GM12864 (cell line): ENCODE measurements around the gene TRIM5.
A peak's percentile ranks its signal among the peaks of the same experiment; 100 is the strongest.
"Not testable (repeated sequence)": the region's sequence is repeated elsewhere in the genome, so short reads cannot be mapped to it uniquely, and the experiment has no call there.

ENCODE experiments used
- DNase-seq: peaks from one replicate; pipeline ENCODE4 v3.0.0-alpha.2; 2011; ENCODE audit warnings: low read depth
- H3K4me3 ChIP-seq: 2 replicates; pipeline ENCODE4 v1.5.1; 2011; ENCODE audit warnings: mild to moderate bottlenecking, low read depth, low read length, control low read depth
- TF ChIP-seq, protein P1 (sequence below): IDR thresholded peaks from 2 replicates; pipeline ENCODE4 v1.5.1; 2011; ENCODE audit warnings: low read depth, mild to moderate bottlenecking, moderate library complexity, low read length, control low read depth, inconsistent platforms; ENCODE audit errors: missing control alignments

Gene TRIM5

GRCh38 chr11:5695580-5695979 lies 10.7 kb upstream of the TRIM5 start:
- TF ChIP-seq, protein P1, sequence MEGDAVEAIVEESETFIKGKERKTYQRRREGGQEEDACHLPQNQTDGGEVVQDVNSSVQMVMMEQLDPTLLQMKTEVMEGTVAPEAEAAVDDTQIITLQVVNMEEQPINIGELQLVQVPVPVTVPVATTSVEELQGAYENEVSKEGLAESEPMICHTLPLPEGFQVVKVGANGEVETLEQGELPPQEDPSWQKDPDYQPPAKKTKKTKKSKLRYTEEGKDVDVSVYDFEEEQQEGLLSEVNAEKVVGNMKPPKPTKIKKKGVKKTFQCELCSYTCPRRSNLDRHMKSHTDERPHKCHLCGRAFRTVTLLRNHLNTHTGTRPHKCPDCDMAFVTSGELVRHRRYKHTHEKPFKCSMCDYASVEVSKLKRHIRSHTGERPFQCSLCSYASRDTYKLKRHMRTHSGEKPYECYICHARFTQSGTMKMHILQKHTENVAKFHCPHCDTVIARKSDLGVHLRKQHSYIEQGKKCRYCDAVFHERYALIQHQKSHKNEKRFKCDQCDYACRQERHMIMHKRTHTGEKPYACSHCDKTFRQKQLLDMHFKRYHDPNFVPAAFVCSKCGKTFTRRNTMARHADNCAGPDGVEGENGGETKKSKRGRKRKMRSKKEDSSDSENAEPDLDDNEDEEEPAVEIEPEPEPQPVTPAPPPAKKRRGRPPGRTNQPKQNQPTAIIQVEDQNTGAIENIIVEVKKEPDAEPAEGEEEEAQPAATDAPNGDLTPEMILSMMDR: no peak
- no peak overlapping the region for H3K4me3 ChIP-seq
- no peak for DNase-seq

DNA sequence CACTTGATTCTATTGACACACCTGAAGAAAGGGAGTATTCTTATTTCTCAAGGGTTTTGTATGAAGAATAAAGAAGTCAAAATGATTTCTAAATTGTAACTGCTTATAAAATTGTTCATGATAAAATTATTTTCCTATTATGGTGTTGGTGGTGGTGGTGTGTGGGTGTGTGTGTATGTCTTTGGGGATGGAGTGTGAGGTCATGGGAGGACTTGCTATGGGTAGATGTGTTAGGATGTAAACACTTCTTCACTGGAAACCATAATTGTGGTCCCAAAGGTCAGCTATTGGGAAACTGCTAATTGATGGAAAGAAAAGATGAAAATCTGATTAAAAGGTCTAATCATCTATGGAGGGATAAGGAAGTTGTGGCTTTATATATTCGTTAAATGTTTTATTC lies 9.8 kb upstream of the TRIM5 start:
- TF ChIP-seq, protein P1: no peak
- DNase-seq: no peak

GRCh38 chr11:5691964-5692361 lies 7.1 kb upstream of the TRIM5 start:
- DNase-seq: no peak
- peak overlapping the region; percentile 62; the same call in 1 of the 2 replicates for H3K4me3 ChIP-seq
- TF ChIP-seq, protein P1: no peak

More for the DNA sequence above, 9.8 kb upstream of the TRIM5 start:
- H3K4me3 ChIP-seq: no peak overlapping the region

DNA sequence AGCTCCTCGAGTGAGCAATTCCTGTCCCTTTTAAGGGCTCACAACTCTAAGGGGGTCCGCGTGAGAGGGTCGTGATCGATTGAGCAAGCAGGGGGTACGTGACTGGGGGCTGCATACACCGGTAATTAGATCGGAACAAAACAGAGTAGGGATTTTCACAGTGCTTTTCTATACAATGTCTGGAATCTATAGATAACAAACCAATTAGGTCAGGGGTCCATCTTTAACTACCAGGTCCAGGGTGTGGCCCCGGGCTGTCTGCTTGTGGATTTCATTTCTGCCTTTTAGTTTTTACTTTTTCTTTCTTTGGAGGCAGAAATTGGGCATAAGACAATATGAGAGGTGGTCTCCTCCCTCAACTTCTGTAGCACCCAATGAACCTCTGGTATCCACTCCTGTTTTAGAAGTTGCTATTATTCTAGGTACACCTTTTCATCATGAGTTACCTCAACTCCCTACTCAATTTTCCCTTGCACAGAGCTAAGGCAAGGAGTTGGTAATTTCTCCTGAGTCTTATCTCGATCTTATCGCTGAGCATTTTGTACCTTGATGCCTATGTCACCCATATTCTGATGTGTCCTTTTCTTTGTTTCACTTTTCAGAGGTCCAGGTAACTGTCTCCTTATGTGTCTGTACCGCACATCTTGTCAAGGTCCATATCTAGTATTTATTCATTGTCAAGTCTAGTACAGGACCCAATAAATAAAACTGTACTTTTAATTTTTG lies 6.5 kb upstream of the TRIM5 start:
- not testable (repeated sequence) for DNase-seq
- H3K4me3 ChIP-seq: peak overlapping the region; percentile 62

GRCh38 chr11:5690736-5691135 lies 5.9 kb upstream of the TRIM5 start:
- no peak for DNase-seq
- H3K4me3 ChIP-seq: peak overlapping the region; percentile 62
- TF ChIP-seq, protein P1: no peak

DNA sequence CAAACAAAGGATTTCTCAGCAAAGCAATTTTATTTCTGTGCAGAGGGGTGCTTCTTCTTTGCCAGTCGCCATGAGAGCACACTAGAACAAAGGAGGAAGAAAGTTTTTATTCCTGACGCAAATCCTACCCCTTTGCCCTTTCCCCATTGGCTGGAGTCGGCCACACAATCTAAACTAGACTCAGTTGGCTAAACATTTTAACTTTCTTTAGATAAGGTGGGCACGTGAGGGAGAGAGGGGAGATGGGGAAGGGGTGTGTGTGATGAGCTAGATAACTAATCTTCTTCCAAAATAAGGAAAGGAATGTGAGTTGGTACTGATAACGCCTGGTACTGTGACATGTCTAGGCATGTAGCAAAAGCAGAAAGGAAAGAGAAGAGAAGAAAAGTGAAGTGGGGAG lies 5.3 kb upstream of the TRIM5 start:
- peak overlapping the region; percentile 62 for H3K4me3 ChIP-seq
- TF ChIP-seq, protein P1: no peak
- no peak for DNase-seq

DNA sequence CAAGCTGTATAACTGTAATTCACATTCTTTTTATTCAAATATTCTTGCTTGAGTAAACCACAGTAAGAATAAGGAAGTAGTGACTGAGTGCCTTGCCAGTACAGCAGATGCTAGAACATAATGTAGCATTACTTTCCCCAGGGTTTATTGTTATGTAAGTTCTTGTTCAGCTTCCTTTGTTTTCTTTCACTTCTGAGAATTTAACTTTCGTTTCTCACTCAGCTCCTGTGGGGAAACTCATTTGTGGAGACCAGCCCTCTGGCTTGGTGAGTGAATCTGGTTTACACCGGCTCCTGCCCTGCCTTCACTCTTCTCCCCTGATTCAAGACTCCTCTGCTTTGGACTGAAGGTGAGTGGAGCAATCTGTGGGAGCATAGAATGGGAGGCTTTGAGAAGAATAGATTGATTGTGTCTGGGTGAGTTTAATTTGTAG lies 4.7 kb upstream of the TRIM5 start, which contains the start of gene TRIM22:
TRIM22 (plus strand) TSS at position 240 of the 433 bp plus-strand sequence. CDS start 6,443 bp downstream, outside the sequence.
- TF ChIP-seq, protein P1: no peak
- H3K4me3 ChIP-seq: peak within 1 kb of the TSS; percentile 62
- peak; percentile 89 for DNase-seq
